ENCODE measurements around the gene SARDH.

The SARDH gene

GRCh38 chr9:133784731-133785561 is 46.8 kb upstream of the SARDH start:
- TF ChIP-seq NFRKB (IDR thresholded peaks at IDR 0.05) (no peak), CTBP1 (IDR thresholded peaks at IDR 0.05; ENCODE audit: borderline replicate concordance) (no peak), TARDBP (IDR thresholded peaks at IDR 0.05) (no peak), SP1 (IDR thresholded peaks at IDR 0.05) (no peak), ARNT (IDR thresholded peaks at IDR 0.05) (no peak), FOXK2 (IDR thresholded peaks at IDR 0.05) (no peak), FOXA1 (IDR thresholded peaks at IDR 0.05) (no peak), FOXM1 (IDR thresholded peaks at IDR 0.05; ENCODE audit: borderline replicate concordance) (no peak), ZNF384 (IDR thresholded peaks at IDR 0.05) (no peak), ELF4 (IDR thresholded peaks at IDR 0.05) (no peak), HDGF (IDR thresholded peaks at IDR 0.05; ENCODE audit: borderline replicate concordance) (no peak), BHLHE40 (IDR thresholded peaks at IDR 0.05; ENCODE audit: borderline replicate concordance) (no peak), PKNOX1 (IDR thresholded peaks at IDR 0.05) (no peak), L3MBTL2 (conservative IDR thresholded peaks at IDR 0.05) (no peak), LEF1 (IDR thresholded peaks at IDR 0.05; ENCODE audit: borderline replicate concordance) (no peak), SUZ12 (IDR thresholded peaks at IDR 0.05) (no peak)
- ChIA-PET CTCF (interaction anchor here (0.8 kb wide), 1 partner anchor 210 kb away, joined by 3 read pairs; no protein-coding TSS in a partner anchor), POLR2A (no interaction called here)
- DNase-seq (ENCODE audit: extremely low spot score) = no peak

- no peak for DNase-seq (ENCODE audit: extremely low spot score)
- ChIA-PET CTCF (interaction anchor here (1.0 to 3.7 kb wide), 3 partner anchors 14 to 211 kb away, joined by 4 to 23 read pairs (median 7); no protein-coding TSS in a partner anchor), POLR2A (no interaction called here)
- TF ChIP-seq BHLHE40 (IDR thresholded peaks at IDR 0.05; ENCODE audit: borderline replicate concordance) = no peak
- no peak for TF ChIP-seq L3MBTL2 (conservative IDR thresholded peaks at IDR 0.05)
- TF ChIP-seq PKNOX1 (IDR thresholded peaks at IDR 0.05) = no peak
- TF ChIP-seq ELF4 (IDR thresholded peaks at IDR 0.05) = no peak
- TF ChIP-seq FOXA1 (IDR thresholded peaks at IDR 0.05) = no peak
- no peak for TF ChIP-seq LEF1 (IDR thresholded peaks at IDR 0.05; ENCODE audit: borderline replicate concordance)
- TF ChIP-seq FOXM1 (IDR thresholded peaks at IDR 0.05; ENCODE audit: borderline replicate concordance) = no peak
- no peak for TF ChIP-seq SP1 (IDR thresholded peaks at IDR 0.05)
- no peak for TF ChIP-seq NFRKB (IDR thresholded peaks at IDR 0.05)
- no peak for TF ChIP-seq CTBP1 (IDR thresholded peaks at IDR 0.05; ENCODE audit: borderline replicate concordance)
- TF ChIP-seq TARDBP (IDR thresholded peaks at IDR 0.05) = no peak
- no peak for TF ChIP-seq HDGF (IDR thresholded peaks at IDR 0.05; ENCODE audit: borderline replicate concordance)
- no peak for TF ChIP-seq FOXK2 (IDR thresholded peaks at IDR 0.05)
- TF ChIP-seq ARNT (IDR thresholded peaks at IDR 0.05) = no peak
- TF ChIP-seq ZNF384 (IDR thresholded peaks at IDR 0.05) = no peak
- TF ChIP-seq SUZ12 (IDR thresholded peaks at IDR 0.05) = no peak
Observed at GRCh38 chr9:133783331-133783731, 45.2 kb upstream of the SARDH start.

- DNase-seq (ENCODE audit: extremely low spot score) = peak; percentile 82
- CTCF ChIA-PET = interaction anchor here (0.6 to 3.7 kb wide), 7 partner anchors 9 to 300 kb away, joined by 3 to 23 read pairs (median 4); no protein-coding TSS in a partner anchor
- POLR2A ChIA-PET = interaction anchor here (0.8 to 0.9 kb wide), 2 partner anchors 211 to 212 kb away, joined by 3 read pairs; no protein-coding TSS in a partner anchor
- TF ChIP-seq NFRKB (IDR thresholded peaks at IDR 0.05) = no peak
- TF ChIP-seq SUZ12 (IDR thresholded peaks at IDR 0.05) = no peak
- no peak for TF ChIP-seq ELF4 (IDR thresholded peaks at IDR 0.05)
- no peak for TF ChIP-seq L3MBTL2 (conservative IDR thresholded peaks at IDR 0.05)
- no peak for TF ChIP-seq FOXA1 (IDR thresholded peaks at IDR 0.05)
- TF ChIP-seq FOXK2 (IDR thresholded peaks at IDR 0.05) = no peak
Observed at GRCh38 chr9:133782157-133783130, 44.3 kb upstream of the SARDH start.

- ChIA-PET POLR2A (no interaction called here), CTCF (interaction anchor here (0.7 to 3.7 kb wide), 4 partner anchors 8 to 298 kb away, joined by 3 to 23 read pairs (median 4); no protein-coding TSS in a partner anchor)
- no peak for DNase-seq (ENCODE audit: extremely low spot score)
- TF ChIP-seq L3MBTL2 (conservative IDR thresholded peaks at IDR 0.05) = no peak
- TF ChIP-seq ZNF384 (IDR thresholded peaks at IDR 0.05) = no peak
- no peak for TF ChIP-seq HDGF (IDR thresholded peaks at IDR 0.05; ENCODE audit: borderline replicate concordance)
- TF ChIP-seq SUZ12 (IDR thresholded peaks at IDR 0.05) = no peak
- TF ChIP-seq LEF1 (IDR thresholded peaks at IDR 0.05; ENCODE audit: borderline replicate concordance) = no peak
- TF ChIP-seq FOXA1 (IDR thresholded peaks at IDR 0.05) = no peak
- TF ChIP-seq PKNOX1 (IDR thresholded peaks at IDR 0.05) = no peak
- no peak for TF ChIP-seq FOXM1 (IDR thresholded peaks at IDR 0.05; ENCODE audit: borderline replicate concordance)
Observed at GRCh38 chr9:133781828-133782135, 43.6 kb upstream of the SARDH start.

Data from HEK293T (cell line).